ENCODE measurements around the gene PRKCA.

DNA sequence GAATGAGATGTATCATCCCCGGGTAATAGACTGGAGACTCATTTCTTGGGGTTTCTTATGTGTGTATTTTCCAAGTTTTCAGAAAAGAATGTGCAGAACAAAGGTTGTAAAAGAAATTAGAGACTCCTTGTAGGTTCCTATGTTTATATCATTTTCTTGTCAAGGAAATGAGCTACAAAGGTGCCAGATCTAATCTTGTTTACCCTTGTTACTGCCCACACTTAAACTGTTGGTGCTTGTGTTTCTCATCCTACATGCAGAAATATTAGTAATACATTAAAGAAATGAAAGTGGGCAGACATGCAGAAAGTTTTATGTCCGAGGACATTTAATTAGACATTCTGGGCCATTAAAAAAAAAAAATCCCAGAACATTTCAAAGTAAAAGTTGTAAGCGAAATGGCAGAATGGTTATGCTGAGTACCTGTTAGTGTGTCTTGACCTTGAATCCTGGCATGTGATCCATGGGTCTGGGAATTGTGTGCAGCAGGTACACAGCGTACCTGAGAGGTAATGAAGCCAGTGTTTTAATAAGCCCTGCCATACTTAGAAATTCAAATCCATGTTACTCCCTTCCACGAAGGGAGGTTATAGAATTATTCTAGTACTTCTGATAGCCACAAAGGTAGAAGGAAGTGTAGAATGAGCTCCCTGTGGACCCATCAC lies 469.9 kb downstream of the PRKCA start:
- TF ChIP-seq EP300 (IDR thresholded peaks at IDR 0.05; ENCODE audit: borderline replicate concordance): no peak
- TF ChIP-seq TAF1 (IDR thresholded peaks at IDR 0.05; ENCODE audit: low read depth): no peak
- TF ChIP-seq ZBTB7A (IDR thresholded peaks at IDR 0.05; ENCODE audit: low read depth): no peak
- TF ChIP-seq, protein P1, sequence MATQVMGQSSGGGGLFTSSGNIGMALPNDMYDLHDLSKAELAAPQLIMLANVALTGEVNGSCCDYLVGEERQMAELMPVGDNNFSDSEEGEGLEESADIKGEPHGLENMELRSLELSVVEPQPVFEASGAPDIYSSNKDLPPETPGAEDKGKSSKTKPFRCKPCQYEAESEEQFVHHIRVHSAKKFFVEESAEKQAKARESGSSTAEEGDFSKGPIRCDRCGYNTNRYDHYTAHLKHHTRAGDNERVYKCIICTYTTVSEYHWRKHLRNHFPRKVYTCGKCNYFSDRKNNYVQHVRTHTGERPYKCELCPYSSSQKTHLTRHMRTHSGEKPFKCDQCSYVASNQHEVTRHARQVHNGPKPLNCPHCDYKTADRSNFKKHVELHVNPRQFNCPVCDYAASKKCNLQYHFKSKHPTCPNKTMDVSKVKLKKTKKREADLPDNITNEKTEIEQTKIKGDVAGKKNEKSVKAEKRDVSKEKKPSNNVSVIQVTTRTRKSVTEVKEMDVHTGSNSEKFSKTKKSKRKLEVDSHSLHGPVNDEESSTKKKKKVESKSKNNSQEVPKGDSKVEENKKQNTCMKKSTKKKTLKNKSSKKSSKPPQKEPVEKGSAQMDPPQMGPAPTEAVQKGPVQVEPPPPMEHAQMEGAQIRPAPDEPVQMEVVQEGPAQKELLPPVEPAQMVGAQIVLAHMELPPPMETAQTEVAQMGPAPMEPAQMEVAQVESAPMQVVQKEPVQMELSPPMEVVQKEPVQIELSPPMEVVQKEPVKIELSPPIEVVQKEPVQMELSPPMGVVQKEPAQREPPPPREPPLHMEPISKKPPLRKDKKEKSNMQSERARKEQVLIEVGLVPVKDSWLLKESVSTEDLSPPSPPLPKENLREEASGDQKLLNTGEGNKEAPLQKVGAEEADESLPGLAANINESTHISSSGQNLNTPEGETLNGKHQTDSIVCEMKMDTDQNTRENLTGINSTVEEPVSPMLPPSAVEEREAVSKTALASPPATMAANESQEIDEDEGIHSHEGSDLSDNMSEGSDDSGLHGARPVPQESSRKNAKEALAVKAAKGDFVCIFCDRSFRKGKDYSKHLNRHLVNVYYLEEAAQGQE (IDR thresholded peaks at IDR 0.05; ENCODE audit: low read depth): no peak
- TF ChIP-seq, protein P2, sequence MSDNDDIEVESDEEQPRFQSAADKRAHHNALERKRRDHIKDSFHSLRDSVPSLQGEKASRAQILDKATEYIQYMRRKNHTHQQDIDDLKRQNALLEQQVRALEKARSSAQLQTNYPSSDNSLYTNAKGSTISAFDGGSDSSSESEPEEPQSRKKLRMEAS (IDR thresholded peaks at IDR 0.05): no peak
- no peak for TF ChIP-seq RAD21 (IDR thresholded peaks at IDR 0.05; ENCODE audit: low read depth)
- no peak for TF ChIP-seq CREB1 (IDR thresholded peaks at IDR 0.05; ENCODE audit: low read depth)
- TF ChIP-seq YY1 (IDR thresholded peaks at IDR 0.05; ENCODE audit: low read depth): no peak
- TF ChIP-seq TEAD4 (IDR thresholded peaks at IDR 0.05): no peak
- TF ChIP-seq EGR1 (IDR thresholded peaks at IDR 0.05): no peak
- no peak for TF ChIP-seq FOXM1 (IDR thresholded peaks at IDR 0.05; ENCODE audit: borderline replicate concordance, low read depth)
- no peak for TF ChIP-seq TCF12 (IDR thresholded peaks at IDR 0.05; ENCODE audit: low read depth)
